ENCODE measurements around the gene PDCD7.
"Not testable (repeated sequence)": the region's sequence is repeated elsewhere in the genome, so short reads cannot be mapped to it uniquely, and the experiment has no call there.

PDCD7 gene

DNA sequence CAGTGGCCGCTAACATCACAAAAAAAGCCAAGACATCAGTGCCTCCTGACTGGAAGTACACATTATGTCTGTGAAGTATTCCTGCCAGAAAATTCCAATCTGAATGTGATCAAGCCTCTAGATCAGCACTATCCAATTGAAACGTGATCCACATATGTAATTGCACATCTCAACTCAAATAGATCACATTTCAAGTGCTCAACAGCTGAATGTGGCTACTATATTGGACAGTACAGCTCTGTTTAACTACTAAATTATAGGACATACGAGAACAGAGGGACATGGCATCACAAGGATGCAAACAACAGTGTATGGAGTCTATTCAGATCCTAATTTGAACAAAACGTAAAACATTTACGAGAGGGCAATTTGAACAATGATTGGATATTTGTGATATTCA, 18.1 kb downstream of the PDCD7 start:
- no peak for DNase-seq (ENCODE audit: low read depth in 2 of 2)

DNA sequence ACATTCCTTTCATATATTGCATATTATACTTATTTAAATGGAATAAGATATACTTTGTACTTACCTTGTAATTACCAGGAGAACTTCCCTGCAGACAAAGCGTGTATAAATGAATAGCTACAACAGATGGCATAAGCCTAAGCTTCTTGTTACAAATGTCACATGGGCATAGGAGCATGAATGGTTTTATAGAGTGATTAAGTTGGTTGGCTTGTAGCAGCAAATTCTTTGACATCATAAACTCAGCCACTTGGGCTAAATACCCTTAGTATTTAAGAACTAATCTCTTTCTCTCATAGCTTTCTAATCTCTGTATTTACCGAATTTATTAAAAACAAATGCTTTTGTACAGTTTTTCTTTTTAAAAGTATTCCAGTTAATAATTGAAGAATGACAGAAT, 18.5 kb downstream of the PDCD7 start, which contains the start of gene UBAP1L:
UBAP1L (minus strand) TSS at position 115 of the 400 bp plus-strand sequence. CDS start 8,985 bp downstream, outside the sequence.
- no peak for DNase-seq (ENCODE audit: low read depth in 2 of 2)

DNA sequence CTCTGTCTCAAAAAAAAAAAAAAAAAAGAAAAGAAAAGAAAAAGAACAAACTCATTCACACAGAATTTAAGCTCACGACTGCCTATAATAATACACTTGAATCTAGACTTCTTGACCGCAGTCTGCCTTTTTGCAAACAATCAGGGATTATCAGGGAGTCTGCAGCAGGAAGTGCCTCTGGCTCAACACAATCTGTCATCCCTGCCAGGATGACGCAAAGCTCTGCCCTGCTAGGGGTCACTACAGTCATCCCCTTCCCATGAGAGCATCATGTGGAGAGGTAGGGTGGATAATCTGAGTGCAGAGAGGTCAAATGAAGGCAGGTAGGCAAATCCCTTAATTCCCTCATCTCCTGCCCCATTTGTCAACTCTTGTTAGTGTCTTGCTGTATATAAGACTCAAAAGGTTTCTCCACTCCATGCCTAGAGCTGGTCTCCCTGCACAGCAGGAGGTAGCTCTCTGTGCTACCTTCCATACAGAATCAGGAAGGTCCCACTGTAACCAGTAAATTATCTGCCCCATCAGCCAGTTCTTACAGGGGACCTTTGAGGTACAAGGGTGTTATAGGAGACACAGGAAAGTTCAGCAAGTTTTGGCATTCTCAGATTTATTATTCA, 22.8 kb downstream of the PDCD7 start:
- no peak for DNase-seq (ENCODE audit: low read depth in 2 of 2)

DNA sequence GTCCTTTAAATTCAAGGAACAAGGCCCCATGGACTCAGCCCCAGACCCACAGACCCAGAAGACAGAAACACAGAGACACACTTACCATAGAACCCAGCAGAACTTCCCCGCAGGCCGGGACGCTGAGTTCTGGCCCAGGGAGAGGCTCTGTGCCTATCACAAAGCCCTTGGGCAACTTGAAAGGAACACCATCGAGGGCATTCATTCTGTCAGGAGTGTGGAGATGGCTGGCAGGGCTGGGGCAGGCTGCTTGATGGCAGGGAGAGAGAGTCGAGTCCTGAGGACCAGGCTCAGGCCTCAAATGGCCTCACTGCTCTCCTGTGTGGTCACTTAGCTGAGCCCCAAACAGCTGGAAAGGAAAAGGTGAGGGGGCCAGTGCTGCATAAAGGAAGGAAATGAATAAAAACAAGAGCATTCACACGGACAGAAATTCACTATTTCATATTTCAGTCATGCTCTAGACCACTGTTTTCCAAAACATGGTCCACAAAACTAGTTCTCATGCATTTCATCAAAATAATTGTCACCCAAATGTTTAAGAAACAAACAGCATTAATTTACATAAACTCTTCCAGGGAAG, 27.5 kb downstream of the PDCD7 start:
- DNase-seq (ENCODE audit: low read depth in 2 of 2), result no peak

DNA sequence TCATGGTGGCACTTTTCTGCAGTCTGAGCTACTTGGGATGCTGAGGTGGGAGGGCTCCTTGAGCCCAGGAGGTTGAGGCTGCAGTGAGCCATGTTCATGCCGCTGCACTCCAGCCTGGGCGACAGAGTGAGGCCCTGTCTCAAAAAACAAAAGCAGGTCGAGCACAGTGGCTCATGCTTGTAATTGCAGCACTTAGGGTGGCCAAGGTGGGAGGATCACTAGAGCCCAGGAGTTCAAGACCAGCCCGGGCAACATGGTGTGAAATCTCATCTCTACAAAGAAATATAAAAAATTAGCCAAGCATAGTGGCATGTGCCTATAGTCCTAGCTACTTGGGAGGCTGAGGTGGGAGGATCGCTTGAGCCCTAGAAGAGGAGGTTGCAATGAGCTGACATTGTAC, 28.6 kb downstream of the PDCD7 start:
- no peak for DNase-seq (ENCODE audit: low read depth in 2 of 2)

DNA sequence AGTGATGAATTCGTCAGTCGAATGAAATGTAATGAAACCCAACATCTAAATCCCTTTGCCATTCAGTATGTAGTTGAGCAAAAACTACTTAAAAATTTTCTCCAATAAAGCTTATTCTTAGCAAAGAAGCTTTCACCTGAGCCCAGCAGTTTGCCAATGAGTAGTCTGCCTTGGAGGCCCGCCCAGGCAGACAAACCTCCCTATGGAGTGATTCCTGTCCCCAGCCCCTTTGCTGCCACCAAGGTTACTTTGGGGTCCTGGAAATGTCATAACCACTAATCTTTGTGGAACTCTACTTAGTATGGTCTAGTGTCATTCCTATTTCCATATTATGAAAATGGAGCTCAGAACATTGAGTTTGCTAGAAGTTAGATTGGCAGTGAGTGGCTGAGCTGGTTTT, 30.7 kb downstream of the PDCD7 start:
- DNase-seq (ENCODE audit: low read depth in 2 of 2), result no peak

DNA sequence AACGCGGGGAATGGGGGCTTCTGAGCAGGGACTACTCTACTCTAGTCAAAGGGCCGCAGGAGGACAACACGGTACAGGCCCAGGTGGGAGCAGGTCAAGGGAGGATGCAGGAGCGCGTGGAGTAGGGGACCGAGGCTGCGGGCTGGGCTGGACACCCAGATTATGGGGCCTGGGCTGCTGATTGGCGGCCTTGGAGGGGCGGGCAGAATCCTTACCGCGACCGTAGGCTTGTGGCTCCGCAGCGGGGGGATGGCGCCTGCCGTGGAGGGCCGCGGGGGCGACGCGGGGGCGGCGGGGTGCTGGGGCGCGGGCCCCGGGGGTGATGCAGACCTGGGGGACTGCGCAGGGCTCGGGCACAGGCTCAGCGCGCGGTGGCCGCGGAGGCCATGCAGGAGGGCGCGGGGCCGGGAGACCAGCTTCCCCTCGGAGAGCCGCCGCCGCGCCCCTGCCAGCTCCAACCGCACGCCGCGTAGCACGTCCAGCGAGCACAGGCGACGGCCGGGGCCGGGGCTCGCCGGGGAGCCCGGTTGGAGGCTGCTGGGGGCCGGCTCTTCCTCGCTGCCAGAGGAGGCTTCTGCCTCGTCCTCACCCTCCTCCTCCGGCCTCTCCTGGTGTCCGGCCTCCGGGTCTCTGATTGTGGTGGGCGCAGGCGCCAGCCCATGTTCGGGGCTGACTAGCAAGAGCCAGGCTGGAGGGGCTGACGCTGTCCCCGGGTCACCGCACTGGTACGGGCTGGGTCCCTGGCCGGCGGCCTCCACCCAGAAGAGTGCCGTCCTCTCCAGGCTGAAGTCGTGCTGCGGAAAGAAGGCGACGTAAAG, 31.5 kb downstream of the PDCD7 start:
- no peak for DNase-seq (ENCODE audit: low read depth in 2 of 2)

DNA sequence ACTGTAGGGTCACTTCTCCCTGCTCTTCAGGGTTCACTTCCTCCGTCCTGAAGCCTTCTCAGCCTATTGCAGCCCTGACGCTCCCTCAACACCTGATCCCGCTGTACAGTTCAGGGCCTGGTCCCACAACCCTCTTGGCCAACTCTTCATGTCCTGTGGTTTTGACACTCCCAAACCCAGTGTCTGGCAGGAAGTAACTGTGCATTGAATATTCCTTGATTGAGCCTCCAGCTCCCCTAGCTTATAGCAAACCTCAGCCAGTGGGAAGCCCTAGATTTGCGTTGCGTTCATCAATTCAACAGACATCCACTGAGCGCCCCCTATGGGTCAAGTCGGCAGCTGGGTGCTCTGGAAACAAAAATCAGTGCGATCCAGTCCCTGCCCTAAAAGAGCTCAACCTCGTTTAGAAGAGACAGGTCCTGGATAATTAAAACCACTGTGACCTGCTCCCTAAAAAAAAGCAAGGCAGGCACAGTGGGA, 32.2 kb downstream of the PDCD7 start:
- peak; percentile 31 to 39 for DNase-seq (ENCODE audit: low read depth in 2 of 2)

DNA sequence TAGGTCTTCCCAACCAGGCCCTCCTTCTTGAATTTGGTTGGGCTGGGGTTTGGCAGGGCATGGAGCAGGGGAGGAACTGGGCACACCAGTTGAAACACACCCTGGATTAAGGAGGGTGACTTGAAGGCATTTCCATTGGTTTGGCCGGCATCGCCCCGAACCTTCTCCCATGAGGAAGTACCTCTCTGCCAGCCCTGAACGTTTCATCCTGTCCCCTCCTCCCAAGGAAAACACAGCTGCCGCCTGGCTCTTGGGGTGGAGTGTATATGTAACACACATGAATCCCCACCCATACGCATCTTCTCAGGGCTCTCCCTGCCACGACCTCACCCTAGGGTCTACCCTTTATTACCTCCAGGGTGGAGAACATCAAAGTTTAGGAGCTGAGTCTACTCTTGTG, 33.2 kb downstream of the PDCD7 start:
- DNase-seq (ENCODE audit: low read depth in 2 of 2), result no peak

DNA sequence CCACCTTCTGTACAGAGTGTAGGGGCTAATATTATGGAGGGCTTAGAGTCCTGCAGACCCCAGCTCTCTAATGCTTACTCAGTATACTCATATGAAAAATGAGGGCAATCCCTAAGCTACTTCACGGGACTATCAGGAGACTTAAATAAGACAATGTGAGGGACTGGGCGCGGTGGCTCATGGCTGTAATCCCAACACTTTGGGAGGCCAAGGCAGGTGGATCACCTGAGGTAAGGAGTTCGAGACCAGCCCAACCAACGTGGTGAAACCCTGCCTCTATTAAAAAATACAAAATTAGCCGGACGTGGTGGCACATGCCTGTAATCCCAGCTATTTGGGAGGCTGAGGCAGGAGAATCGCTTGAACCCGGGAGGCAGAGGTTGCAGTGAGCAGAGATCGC, 33.8 kb downstream of the PDCD7 start:
- DNase-seq (ENCODE audit: low read depth in 2 of 2), result not testable (repeated sequence)

DNA sequence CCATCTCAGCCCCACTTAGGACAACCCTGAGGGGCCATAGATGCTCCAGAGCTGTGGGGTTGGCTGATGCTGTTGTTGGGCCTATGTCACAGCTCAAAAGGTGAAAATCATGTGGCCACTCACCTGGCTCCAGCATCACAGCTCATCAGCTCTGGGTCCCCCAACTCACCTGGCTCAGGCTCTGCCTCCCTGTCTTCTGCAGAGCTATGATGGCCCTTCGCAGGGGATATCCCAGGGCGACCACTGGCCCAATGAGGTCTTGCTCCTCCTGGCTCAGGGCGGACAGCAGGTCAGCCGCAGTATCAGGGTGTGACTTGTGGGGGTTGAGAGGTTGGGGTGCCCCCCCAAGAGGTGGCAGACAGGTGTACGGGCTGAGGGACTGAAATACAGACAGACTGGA, 34.3 kb downstream of the PDCD7 start:
- DNase-seq (ENCODE audit: low read depth in 2 of 2), result no peak

DNA sequence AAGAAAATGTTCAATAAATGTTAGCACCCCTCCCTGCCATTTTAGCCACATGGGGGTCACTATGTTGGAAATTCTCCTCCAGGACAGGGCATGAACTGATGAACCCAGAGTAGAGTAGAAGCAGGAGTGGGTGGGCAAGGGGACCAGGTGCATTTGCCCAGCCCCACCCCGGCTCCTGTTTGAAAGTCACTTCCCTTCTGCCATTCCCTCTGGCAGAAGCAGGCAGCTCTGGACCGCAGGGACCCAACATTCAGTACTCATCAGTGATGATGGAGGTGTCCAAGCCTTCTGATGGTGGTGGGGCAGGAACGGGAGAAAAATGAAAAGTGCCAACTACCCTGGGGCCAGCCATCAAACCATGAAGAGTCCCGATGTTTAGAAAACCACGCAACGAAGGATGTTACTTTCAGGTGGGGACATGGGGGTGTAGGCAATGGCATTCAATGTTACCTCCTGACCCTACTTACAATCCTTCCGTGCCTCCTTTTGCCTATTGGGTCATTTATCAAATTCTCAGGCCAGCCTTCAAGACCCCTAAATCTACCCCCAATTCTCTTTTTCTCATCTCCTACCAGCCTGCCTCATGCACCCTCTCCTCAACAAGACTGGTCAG, 35.9 kb downstream of the PDCD7 start:
- DNase-seq (ENCODE audit: low read depth in 2 of 2), result no peak

DNA sequence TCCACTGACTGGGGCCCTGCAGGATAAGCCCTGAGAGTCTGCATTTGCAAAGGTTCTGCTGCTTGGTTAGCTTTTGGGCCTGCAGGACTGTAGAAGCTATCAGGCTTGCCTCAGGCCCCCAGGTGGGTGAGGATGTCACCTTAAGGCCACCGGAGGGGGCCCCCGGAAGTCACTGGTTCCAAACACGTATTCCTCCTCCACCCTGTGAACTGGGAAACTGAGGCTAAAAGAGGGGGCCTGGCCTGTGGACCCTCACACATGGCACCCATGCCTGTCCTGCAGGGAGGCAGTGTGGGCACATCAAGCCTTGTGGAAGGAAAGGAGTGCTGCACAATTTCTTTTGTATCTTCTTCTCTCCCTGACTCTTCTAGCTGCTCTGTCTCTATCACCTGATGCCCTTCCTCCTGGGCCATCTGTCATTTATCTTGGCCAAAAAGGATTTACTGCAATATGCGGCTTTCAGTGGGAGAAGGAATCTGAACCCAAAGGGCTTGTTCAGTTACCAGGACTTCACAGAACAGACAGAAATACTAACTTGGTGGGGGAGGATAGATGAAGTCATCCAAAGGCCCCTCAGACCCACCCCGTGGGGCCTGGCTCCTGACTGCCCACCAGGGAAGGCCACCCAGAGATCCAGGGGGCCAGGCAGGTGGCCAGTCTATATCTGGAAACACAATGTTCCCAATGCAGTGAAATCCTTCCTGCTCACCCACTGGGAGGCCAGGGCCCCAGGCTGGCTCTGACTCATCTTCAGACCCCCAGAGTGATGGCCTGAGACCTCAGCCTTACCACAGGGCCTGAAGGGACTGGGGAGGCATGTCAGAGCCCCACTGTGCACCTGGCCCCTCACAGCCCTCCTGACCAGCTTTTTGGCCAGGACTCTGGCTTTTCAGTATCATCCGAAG, 36.9 kb downstream of the PDCD7 start:
- no peak for DNase-seq (ENCODE audit: low read depth in 2 of 2)

DNA sequence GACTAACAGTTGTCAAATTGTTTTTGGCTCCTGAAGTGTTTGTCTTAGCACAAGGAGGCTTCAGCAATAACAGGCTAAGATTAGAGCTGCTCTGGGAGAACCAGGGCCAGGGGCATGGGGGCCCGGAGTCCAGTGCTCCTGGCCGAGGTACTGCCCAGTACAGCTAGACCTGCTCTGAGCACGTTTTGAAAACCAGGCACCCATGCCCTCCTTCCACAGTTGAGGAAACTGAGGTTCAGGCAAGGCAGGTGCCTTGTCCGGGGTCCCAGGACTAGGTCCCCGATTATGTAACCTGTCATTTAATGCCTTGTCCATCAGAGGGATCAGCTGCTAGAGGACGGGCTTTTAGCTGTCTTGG, 37.9 kb downstream of the PDCD7 start:
- DNase-seq (ENCODE audit: low read depth in 2 of 2), result no peak

DNA sequence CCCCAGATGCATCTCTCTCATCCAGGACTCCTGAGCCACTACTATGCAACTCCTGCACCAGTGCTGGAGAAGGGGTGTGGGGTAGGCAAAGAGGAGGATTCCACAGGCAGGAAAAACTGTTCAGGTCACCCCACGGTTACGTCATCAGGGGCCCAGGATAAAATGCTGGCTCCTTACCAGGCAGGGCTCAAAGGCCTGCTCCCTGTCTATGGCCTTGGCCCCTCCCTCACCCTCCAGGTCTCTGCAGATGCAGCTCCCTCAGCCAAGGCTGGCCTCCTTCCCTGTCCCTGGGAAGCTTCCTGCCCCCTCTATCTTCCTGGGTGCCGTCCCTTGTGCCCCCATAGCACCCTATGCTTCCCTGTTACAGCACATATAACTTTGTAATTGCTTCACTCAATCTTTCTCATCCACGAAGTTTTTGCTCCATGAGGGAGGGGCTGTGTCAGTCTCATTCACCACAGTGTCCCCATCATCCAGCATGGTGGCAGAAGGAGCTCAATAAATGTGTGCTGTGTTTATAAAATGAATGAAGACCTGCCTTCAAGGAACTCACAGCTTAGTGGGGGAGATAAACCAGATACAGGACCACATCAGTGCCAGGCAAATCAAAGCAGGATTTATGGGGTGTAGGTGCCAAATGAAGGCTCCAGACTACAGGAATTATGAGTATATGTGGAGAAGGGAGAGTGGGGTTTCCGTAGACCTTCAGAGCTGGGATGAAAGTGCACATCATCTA, 38.4 kb downstream of the PDCD7 start:
- DNase-seq (ENCODE audit: low read depth in 2 of 2), result no peak

DNA sequence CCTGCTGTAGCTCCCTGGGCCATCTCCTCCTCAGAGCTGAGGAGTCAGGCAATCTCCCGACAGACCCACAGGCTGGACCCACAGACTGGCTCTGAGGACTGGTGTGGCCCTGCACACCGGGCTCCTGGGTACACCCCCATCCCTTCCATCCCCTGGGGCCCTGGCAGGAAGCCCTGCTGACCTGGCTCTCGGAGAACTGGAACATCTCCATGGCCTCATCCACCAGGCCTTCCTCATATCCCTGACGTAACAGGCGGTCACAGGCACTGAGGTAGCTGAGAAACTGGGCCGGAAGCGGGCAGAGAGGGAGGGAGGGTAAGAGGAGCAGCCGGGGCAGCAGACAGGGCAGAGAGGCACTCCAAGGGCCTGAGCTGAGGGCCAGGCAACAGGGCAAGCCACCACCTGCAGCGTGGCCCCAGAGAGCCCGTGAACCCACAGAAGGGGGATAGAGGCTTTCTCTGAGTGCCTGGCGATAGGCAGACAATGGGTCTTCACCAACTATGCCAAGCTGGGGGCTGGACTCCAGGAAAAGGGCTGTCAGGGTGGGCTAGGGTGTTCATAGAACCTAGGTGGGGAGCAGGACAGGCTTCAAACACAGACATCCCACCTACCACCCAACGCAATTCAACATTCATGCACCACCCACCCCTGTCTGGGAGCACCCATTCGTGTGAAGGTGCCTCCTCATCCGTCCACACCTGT, 39.2 kb downstream of the PDCD7 start:
- no peak for DNase-seq (ENCODE audit: low read depth in 2 of 2)

DNA sequence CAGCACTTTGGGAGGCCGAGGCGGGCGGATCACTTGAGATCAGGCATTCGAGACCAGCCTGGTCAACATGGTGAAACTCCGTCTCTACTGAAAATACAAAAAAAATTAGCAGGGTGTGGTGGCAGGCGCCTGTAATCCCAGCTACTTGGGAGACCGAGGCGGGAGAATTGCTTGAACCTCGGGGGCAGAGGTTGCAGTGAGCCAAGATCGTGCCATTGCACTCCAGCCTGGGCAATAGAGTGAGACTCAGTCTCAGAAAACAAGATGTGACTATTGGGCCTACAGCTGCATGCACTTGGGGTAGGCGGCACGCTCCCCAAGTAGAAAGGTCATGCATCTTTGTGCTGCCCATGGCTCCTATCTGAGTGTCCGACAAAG, 39.8 kb downstream of the PDCD7 start:
- not testable (repeated sequence) for DNase-seq (ENCODE audit: low read depth in 2 of 2)

DNA sequence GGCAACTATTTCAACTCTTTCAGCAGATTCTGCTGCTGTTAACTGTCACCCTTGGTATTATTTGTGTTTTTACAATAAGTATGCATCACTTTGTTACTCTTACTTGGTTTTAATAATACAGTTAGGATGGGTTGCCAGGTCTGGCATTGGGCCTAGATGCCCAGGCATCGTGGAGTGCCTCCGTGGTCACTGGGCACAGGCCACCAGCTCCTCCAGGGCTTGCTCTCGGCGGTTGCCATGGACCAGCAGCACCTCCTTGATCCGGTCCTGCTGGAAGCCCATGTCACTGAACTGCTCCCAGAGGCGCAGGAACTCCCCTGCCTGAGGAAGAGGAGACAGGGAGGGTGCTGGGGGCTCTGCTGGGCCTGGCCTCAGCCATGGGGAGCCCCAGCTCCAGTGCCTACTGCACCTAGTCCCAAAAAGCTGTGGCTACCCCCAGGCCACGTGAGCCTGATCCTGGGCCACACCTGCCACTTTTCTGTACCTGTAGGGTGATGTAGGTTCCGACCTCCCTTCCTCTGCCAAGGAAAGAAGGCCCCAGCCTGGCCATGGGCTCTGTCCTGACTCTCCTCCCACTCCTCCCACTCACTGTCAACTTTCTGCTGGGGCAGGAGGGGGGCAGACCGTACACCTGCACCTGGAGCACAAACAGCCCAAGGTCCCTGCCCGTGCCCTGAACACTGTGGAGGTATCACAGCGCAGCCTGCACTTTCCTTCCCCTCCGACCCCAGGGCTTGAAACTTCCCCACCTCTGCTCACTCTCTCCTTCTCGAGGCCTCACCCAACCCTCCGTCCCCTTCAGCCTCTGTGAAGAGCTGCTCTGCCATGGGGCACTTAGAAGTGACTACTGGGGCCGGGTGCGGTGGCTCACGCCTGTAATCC, 40.5 kb downstream of the PDCD7 start:
- DNase-seq (ENCODE audit: low read depth in 2 of 2), result no peak

Measured in fibroblast of skin of left quadriceps (primary cell).